ENCODE measurements around the gene SEMA3B.

Gene SEMA3B

GRCh38 chr3:50292159-50293078 is 23.5 kb downstream of the SEMA3B start, which contains the start of gene IFRD2:
TSS of gene IFRD2 (minus strand) at chr3:50292429. CDS start at chr3:50292274, 155 bp downstream.
- DNase-seq (ENCODE audit: low read depth in 4 of 4, low spot score in 1 of 4): peak; percentile 81 to 94 (median 88)

- DNase-seq (ENCODE audit: low read depth in 4 of 4, low spot score in 1 of 4): no peak
Measured at GRCh38 chr3:50293079-50293801, 24.3 kb downstream of the SEMA3B start.

GRCh38 chr3:50294089-50294488 is 25.1 kb downstream of the SEMA3B start:
- DNase-seq (ENCODE audit: low read depth in 4 of 4, low spot score in 1 of 4): no peak

GRCh38 chr3:50294492-50295403 is 25.8 kb downstream of the SEMA3B start:
- DNase-seq (ENCODE audit: low read depth in 4 of 4, low spot score in 1 of 4): no peak

GRCh38 chr3:50295553-50296431 is 26.8 kb downstream of the SEMA3B start:
- DNase-seq (ENCODE audit: low read depth in 4 of 4, low spot score in 1 of 4): no peak

- DNase-seq (ENCODE audit: low read depth in 4 of 4, low spot score in 1 of 4): no peak
Measured at GRCh38 chr3:50296721-50297383, 27.9 kb downstream of the SEMA3B start.

- no peak for DNase-seq (ENCODE audit: low read depth in 4 of 4, low spot score in 1 of 4)
Measured at GRCh38 chr3:50297384-50297775, 28.4 kb downstream of the SEMA3B start.

GRCh38 chr3:50297896-50298725 is 29.2 kb downstream of the SEMA3B start:
- no peak for DNase-seq (ENCODE audit: low read depth in 4 of 4, low spot score in 1 of 4)

GRCh38 chr3:50298836-50299637 is 30.1 kb downstream of the SEMA3B start, which contains the start of the genes HYAL3 and NAA80:
TSS of gene HYAL3 (minus strand) at chr3:50299405. CDS start at chr3:50295602, 3,803 bp downstream.
TSS of gene NAA80 (minus strand) at chr3:50299405. CDS start at chr3:50297463, 1,942 bp downstream.
- peak; percentile 94 to 98 (median 98) for DNase-seq (ENCODE audit: low read depth in 4 of 4, low spot score in 1 of 4)

GRCh38 chr3:50299638-50299928 is 30.6 kb downstream of the SEMA3B start:
- no peak for DNase-seq (ENCODE audit: low read depth in 4 of 4, low spot score in 1 of 4)

GRCh38 chr3:50299929-50300680 is 31.2 kb downstream of the SEMA3B start:
- no peak for DNase-seq (ENCODE audit: low read depth in 4 of 4, low spot score in 1 of 4)

- DNase-seq (ENCODE audit: low read depth in 4 of 4, low spot score in 1 of 4): no peak
Measured at GRCh38 chr3:50300681-50301254, 31.8 kb downstream of the SEMA3B start.

- no peak for DNase-seq (ENCODE audit: low read depth in 4 of 4, low spot score in 1 of 4)
Measured at GRCh38 chr3:50302095-50303012, 33.4 kb downstream of the SEMA3B start.

GRCh38 chr3:50303013-50303815 is 34.3 kb downstream of the SEMA3B start, which contains the start of gene HYAL1:
TSS of gene HYAL1 (minus strand) at chr3:50303574. CDS start at chr3:50302956, 618 bp downstream.
- no peak for DNase-seq (ENCODE audit: low read depth in 4 of 4, low spot score in 1 of 4)

GRCh38 chr3:50304601-50305000 is 35.7 kb downstream of the SEMA3B start:
- no peak for DNase-seq (ENCODE audit: low read depth in 4 of 4, low spot score in 1 of 4)
